T-helper 2 cell treated with Interferon-gamma antibody and Interleukin-4, amounts not matched to agents 5 μg/mL and 100 μg/mL, for 36 hours (primary cell): ENCODE measurements around the gene TBC1D17.

ENCODE experiments used
- DNase-seq: peaks from one replicate; pipeline ENCODE4 v3.0.0; 2021; ENCODE audit warnings: low spot score
- H3K27ac Mint-ChIP-seq: one replicate; pipeline ENCODE4 v1.8.0; 2021; ENCODE audit warnings: mild to moderate bottlenecking, mixed read lengths
- H3K27me3 Mint-ChIP-seq: one replicate; pipeline ENCODE4 v1.8.0; 2021; ENCODE audit warnings: low read depth, mixed read lengths
- H3K36me3 Mint-ChIP-seq: one replicate; pipeline ENCODE4 v1.8.0; 2021; ENCODE audit warnings: low read depth, mixed read lengths
- H3K4me1 Mint-ChIP-seq: one replicate; pipeline ENCODE4 v1.8.0; 2021; ENCODE audit warnings: low read depth, mixed read lengths
- H3K4me3 Mint-ChIP-seq: one replicate; pipeline ENCODE4 v1.8.0; 2022; ENCODE audit warnings: mild to moderate bottlenecking, moderate library complexity, mixed read lengths
- H3K9me3 Mint-ChIP-seq: one replicate; pipeline ENCODE4 v1.8.0; 2021; ENCODE audit warnings: mixed read lengths

Gene TBC1D17

GRCh38 chr19:49840736-49841249 lies 36.7 kb upstream of the TBC1D17 start:
- DNase-seq, result no peak
- Mint-ChIP-seq H3K9me3 (no peaks in the 10 kb centered on the region), H3K36me3 (peaks cover 17% of the 10 kb centered on the region), H3K27ac (no peak overlapping the region), H3K4me1 (no peaks in the 10 kb centered on the region), H3K27me3 (no peaks in the 10 kb centered on the region), H3K4me3 (no peak overlapping the region)

- Mint-ChIP-seq H3K36me3 (peaks cover 9% of the 10 kb centered on the region), H3K4me3 (no peak overlapping the region), H3K9me3 (no peaks in the 10 kb centered on the region), H3K27ac (no peak overlapping the region), H3K4me1 (peaks cover 6% of the 10 kb centered on the region), H3K27me3 (peaks cover 3% of the 10 kb centered on the region)
- no peak for DNase-seq
Measured at GRCh38 chr19:49843265-49843664, 34.2 kb upstream of the TBC1D17 start.

GRCh38 chr19:49844138-49845095 lies 33.1 kb upstream of the TBC1D17 start:
- H3K27me3 Mint-ChIP-seq, result peaks cover 3% of the 10 kb centered on the region
- H3K9me3 Mint-ChIP-seq, result peaks cover 4% of the 10 kb centered on the region
- H3K27ac Mint-ChIP-seq, result no peak overlapping the region
- no peak overlapping the region for H3K4me3 Mint-ChIP-seq
- no peak for DNase-seq
- peaks cover 16% of the 10 kb centered on the region for H3K4me1 Mint-ChIP-seq
- peaks cover 4% of the 10 kb centered on the region for H3K36me3 Mint-ChIP-seq

GRCh38 chr19:49845414-49845813 lies 32.1 kb upstream of the TBC1D17 start:
- H3K27ac Mint-ChIP-seq, result no peak overlapping the region
- no peak overlapping the region for H3K4me3 Mint-ChIP-seq
- H3K36me3 Mint-ChIP-seq, result peaks cover 5% of the 10 kb centered on the region
- DNase-seq, result no peak
- peaks cover 8% of the 10 kb centered on the region for H3K9me3 Mint-ChIP-seq
- H3K27me3 Mint-ChIP-seq, result peaks cover 3% of the 10 kb centered on the region
- H3K4me1 Mint-ChIP-seq, result peaks cover 23% of the 10 kb centered on the region

- Mint-ChIP-seq H3K4me3 (no peak overlapping the region), H3K27ac (no peak overlapping the region)
Measured at GRCh38 chr19:49846408-49846807, 31.1 kb upstream of the TBC1D17 start.

GRCh38 chr19:49847731-49848696 lies 29.5 kb upstream of the TBC1D17 start:
- Mint-ChIP-seq H3K4me3 (peak overlapping the region; percentile 54), H3K27me3 (peaks cover 7% of the 10 kb centered on the region), H3K27ac (peak overlapping the region; percentile 26), H3K4me1 (peaks cover 32% of the 10 kb centered on the region), H3K9me3 (peaks cover 8% of the 10 kb centered on the region), H3K36me3 (peaks cover 5% of the 10 kb centered on the region)
- no peak for DNase-seq

More at GRCh38 chr19:49846408-49846807, 31.1 kb upstream of the TBC1D17 start:
- Mint-ChIP-seq H3K27me3 (peaks cover 3% of the 10 kb centered on the region), H3K4me1 (peaks cover 23% of the 10 kb centered on the region), H3K36me3 (peaks cover 5% of the 10 kb centered on the region), H3K9me3 (peaks cover 8% of the 10 kb centered on the region)
- DNase-seq, result no peak

GRCh38 chr19:49848938-49849337 lies 28.6 kb upstream of the TBC1D17 start:
- Mint-ChIP-seq H3K36me3 (peaks cover 5% of the 10 kb centered on the region), H3K27me3 (peaks cover 7% of the 10 kb centered on the region), H3K9me3 (peaks cover 8% of the 10 kb centered on the region), H3K4me1 (peaks cover 32% of the 10 kb centered on the region), H3K27ac (peak overlapping the region; percentile 42), H3K4me3 (peak overlapping the region; percentile 66)
- DNase-seq, result no peak

- Mint-ChIP-seq H3K9me3 (peaks cover 8% of the 10 kb centered on the region), H3K4me1 (peaks cover 32% of the 10 kb centered on the region), H3K36me3 (peaks cover 5% of the 10 kb centered on the region), H3K4me3 (peak overlapping the region; percentile 91), H3K27me3 (peaks cover 7% of the 10 kb centered on the region), H3K27ac (peak overlapping the region; percentile 97)
- DNase-seq, result no peak
Measured at GRCh38 chr19:49849433-49850220, 27.9 kb upstream of the TBC1D17 start.

- Mint-ChIP-seq H3K36me3 (peaks cover 5% of the 10 kb centered on the region), H3K4me1 (peaks cover 32% of the 10 kb centered on the region), H3K27ac (peak overlapping the region; percentile 97), H3K27me3 (peaks cover 7% of the 10 kb centered on the region), H3K4me3 (peak overlapping the region; percentile 91), H3K9me3 (peaks cover 8% of the 10 kb centered on the region)
- DNase-seq, result no peak
Measured at GRCh38 chr19:49850221-49850486, 27.3 kb upstream of the TBC1D17 start.

GRCh38 chr19:49850487-49851342 lies 26.8 kb upstream of the TBC1D17 start, which contains the start of gene PTOV1:
Gene PTOV1 (plus strand): TSS chr19:49851159.
- peak within 1 kb of the TSS; percentile 91 for H3K4me3 Mint-ChIP-seq
- peaks cover 8% of the 10 kb centered on the region for H3K9me3 Mint-ChIP-seq
- H3K4me1 Mint-ChIP-seq, result peaks cover 32% of the 10 kb centered on the region
- H3K36me3 Mint-ChIP-seq, result peaks cover 8% of the 10 kb centered on the region
- peak within 1 kb of the TSS; percentile 97 for H3K27ac Mint-ChIP-seq
- DNase-seq, result peak; percentile 89
- peaks cover 7% of the 10 kb centered on the region for H3K27me3 Mint-ChIP-seq

GRCh38 chr19:49851456-49852259 lies 25.8 kb upstream of the TBC1D17 start:
- peaks cover 11% of the 10 kb centered on the region for H3K36me3 Mint-ChIP-seq
- peaks cover 32% of the 10 kb centered on the region for H3K4me1 Mint-ChIP-seq
- peak overlapping the region; percentile 85 for H3K4me3 Mint-ChIP-seq
- DNase-seq, result no peak
- peaks cover 7% of the 10 kb centered on the region for H3K27me3 Mint-ChIP-seq
- H3K27ac Mint-ChIP-seq, result peak overlapping the region; percentile 80
- H3K9me3 Mint-ChIP-seq, result peaks cover 8% of the 10 kb centered on the region

- peaks cover 8% of the 10 kb centered on the region for H3K9me3 Mint-ChIP-seq
Measured at GRCh38 chr19:49852631-49853126, 24.8 kb upstream of the TBC1D17 start.

More at GRCh38 chr19:49852631-49853126, 24.8 kb upstream of the TBC1D17 start:
- DNase-seq, result no peak
- Mint-ChIP-seq H3K27me3 (peaks cover 5% of the 10 kb centered on the region), H3K27ac (peak overlapping the region; percentile 80), H3K36me3 (peaks cover 11% of the 10 kb centered on the region), H3K4me1 (peaks cover 30% of the 10 kb centered on the region), H3K4me3 (peak overlapping the region; percentile 85)
